ENCODE results near the gene ANKS1A.
"Not testable (repeated sequence)": the region's sequence is repeated elsewhere in the genome, so short reads cannot be mapped to it uniquely, and the experiment has no call there.

The ANKS1A gene

DNA sequence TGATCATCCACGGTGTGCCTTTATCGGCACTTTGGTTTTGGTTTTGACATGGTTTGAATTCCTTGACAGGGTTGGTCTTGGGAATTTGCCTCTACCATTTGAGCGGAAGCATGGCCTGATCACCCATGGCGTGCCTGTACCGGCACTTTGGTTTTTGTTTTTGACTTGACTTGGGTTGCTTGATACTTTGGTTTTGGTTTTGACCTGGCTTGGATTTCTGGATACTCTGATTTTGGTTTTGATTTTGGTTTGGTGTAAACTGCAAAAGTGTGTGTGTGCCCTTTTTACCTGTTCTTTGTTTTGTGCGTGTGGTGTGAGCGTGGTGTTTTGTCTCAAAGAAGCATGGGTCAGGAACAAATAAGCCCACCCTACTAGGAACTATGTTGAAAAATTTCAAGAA, 110.1 kb downstream of the ANKS1A start:
- not testable (repeated sequence) for DNase-seq

GRCh38 chr6:34999962-35000361, 110.9 kb downstream of the ANKS1A start:
- DNase-seq, result not testable (repeated sequence)

DNA sequence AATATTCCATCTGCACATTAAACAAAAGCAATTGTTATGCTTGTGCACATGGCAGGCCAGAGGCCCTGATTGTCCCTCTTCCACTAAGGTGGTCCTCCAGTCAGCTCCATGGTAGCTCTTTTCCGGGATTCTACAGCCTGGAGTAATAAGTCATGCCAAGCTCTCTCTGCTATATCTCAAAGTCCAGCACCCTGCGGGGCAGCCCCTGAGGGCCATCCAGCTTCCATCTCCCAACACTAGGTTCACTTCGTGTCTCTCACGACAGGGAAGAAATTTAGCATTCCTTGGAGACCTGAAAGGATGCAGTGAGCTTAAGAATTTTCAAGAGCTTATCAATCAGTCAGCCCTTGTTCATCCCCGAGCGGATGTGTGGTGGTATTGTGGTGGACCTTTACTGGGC, 112.3 kb downstream of the ANKS1A start:
- not testable (repeated sequence) for DNase-seq

GRCh38 chr6:35003886-35004530, 115.0 kb downstream of the ANKS1A start:
- not testable (repeated sequence) for DNase-seq

DNA sequence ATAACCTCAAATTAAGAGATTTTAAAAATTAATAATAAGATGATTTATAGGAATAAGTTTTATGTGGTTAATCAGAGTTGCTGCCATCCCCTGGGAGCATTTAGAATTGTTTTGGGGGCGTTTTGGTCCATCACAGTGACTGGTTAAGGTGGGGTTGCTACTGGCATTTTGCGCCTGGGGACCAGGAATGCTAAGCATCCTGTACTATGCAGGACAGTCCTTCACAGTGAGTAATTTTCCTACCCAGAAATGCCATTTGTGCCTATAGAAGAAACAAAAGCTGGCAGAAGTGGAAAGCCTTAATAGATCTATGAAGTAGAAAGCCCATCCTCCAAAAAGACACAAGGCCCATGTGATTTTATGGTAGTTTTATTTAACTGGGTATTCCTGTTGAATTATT, 118.0 kb downstream of the ANKS1A start:
- no peak for DNase-seq

- no peak for DNase-seq
These were observed 119.8 kb downstream of the ANKS1A start for GRCh38 chr6:35008858-35009257.

- DNase-seq, result peak; percentile 76
These were observed 122.3 kb downstream of the ANKS1A start for GRCh38 chr6:35011096-35012041.

DNA sequence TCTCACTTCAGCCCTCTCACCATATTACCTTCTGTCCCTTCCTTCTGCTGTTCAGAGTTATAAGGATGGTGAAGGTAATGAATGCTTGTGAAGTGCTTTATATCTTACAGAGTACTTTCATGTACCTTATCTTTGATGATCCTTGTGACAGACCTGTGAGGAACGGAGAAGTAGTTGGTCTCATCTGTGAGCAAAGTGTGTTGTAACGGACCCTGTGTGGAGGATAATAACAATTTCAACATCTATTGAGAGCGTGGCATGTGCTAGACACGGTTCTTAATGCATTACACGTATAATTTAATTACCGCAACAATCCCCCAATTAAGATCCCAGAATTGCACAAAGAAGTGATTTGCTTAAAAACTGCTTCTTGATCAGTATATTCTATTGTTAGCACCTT, 124.6 kb downstream of the ANKS1A start:
- DNase-seq, result no peak

GRCh38 chr6:35014341-35014740, 125.3 kb downstream of the ANKS1A start:
- no peak for DNase-seq

DNA sequence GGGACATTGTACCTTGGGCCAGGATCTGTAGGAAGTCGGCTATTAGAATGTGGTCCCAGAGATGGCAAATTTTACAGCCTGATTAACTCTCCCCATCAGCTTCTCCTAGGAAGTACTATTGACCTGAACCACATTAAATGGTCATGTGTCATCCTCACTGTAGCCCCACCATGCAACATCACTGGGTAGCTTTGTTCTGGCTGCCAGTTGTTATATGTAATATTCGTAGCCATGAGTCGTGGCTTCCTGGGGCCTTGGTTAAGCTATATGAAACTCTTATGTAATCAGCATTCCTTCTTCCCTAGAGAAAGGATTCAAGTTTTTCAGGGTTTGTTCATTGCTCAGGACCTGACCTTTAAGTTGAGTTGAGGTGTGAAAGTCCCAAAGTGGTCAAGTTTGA, 125.7 kb downstream of the ANKS1A start:
- no peak for DNase-seq

GRCh38 chr6:35015476-35015875, 126.4 kb downstream of the ANKS1A start:
- no peak for DNase-seq

GRCh38 chr6:35015996-35016395, 126.9 kb downstream of the ANKS1A start:
- no peak for DNase-seq

- no peak for DNase-seq
These were observed 127.7 kb downstream of the ANKS1A start for GRCh38 chr6:35016502-35017321.

DNA sequence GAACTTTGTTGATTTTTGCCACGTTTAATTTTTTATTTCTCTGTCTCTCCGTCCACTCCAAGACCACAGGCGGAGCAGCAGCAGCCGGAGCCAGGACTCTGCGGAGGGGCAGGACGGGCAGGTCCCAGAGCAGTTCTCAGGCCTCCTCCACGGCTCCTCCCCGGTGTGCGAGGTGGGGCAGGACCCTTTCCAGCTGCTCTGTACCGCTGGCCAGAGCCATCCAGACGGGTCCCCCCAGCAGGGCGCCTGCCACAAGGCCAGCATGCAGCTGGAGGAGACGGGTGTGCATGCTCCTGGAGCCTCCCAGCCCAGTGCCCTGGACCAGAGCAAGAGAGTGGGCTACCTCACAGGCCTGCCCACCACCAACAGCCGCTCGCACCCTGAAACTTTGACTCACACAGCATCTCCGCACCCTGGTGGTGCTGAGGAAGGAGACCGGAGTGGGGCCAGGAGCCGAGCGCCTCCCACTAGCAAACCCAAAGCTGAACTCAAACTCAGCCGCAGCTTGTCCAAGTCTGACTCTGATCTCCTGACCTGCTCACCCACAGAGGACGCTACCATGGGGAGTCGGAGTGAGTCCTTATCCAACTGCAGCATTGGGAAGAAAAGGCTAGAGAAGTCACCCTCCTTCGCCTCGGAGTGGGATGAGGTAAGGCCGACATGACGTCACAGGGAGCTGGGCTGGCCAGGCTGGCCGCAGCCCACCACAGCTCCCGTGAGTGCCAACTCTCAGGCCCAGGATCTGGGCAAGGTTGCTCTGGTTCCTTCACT, 128.5 kb downstream of the ANKS1A start:
- no peak for DNase-seq

DNA sequence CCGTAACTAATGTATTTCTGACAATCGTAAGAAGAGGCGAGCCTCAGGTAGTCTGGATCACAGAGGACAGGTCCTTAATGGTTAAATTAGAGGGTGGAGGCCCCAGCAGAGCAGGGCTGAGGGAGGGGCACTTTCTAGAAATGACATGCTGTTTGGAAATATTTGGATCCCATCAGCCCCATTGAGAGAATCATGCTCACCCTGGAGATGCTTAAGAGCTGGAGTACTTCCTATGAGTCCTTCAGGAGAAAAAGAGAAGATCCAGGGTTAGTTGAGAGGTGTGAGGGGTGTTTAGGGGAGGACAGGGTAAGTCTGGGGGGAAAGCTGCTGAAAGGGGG, 129.1 kb downstream of the ANKS1A start:
- DNase-seq, result no peak

GRCh38 chr6:35018746-35019145, 129.7 kb downstream of the ANKS1A start:
- no peak for DNase-seq

DNA sequence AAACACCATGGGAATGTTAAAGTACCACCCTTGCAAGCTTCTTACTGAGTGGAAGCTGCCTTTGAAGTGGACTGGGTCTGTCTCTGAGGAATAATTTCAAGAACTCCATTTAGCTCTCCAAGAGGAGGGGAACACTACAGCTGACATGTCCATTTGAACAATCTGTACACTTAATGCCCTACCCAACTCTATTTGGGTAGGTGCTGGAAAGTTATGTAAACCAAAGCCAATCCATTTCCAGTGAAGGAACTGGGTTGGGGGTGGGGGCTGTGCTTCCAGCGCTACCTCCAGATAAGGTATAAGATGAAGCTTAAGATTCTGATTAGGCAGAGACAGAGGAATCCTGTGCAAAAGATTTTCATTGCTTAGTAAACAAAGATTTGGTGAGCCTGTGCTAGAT, 130.1 kb downstream of the ANKS1A start:
- DNase-seq, result no peak

DNA sequence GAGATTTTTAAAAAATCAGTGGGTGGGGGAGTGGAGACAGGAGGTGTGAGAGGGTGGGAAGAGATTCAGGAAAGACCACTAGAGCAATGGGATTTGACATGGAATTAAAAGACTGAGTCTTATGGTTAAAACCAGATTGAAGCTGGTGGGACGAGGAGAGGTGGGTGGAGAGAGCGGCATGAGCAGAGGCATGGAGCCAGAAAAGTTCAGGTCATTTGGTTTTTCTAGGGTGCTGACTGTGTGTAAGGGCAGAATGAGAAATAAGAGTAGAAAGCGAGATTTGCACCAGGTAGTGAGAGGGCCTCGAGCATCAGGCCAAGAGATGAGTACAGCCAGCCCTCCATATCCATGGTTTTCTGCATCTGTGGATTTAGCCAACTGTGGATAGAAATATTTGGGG, 130.8 kb downstream of the ANKS1A start:
- no peak for DNase-seq

- no peak for DNase-seq
These were observed 131.9 kb downstream of the ANKS1A start for GRCh38 chr6:35021004-35021403.

GRCh38 chr6:35023091-35024000, 134.3 kb downstream of the ANKS1A start:
- DNase-seq, result no peak

DNA sequence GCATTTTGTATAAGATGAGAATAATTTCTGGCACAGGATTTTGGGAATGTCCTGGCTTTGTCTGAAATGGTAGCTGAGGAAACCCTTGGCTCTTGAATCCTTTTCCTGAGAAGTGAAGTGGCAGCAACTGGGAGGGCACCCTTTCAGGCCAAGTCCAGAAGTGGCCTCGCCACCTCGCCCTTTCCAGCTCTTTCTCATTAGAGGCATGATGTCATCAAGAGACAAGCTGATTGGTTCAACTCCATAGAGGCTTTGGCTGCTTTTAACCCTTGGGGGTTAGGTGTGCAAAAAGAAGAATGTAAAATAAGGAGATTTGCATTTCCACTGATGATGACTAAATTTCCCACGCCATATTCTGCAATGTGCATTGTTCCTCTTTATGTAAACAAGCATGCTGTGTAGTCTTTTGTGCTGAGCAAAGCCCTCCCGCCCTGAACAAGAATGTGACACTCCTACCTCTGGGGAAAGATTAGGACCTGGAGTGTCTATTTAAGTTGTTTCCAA, 135.5 kb downstream of the ANKS1A start:
- DNase-seq, result no peak

Measured in activated CD4-positive, alpha-beta T cell treated with anti-CD3 and anti-CD28 coated beads, Interleukin-2, amount 50 U/mL, for 16 hours (primary cell).